ENCODE data around the gene ZBTB3.

DNA sequence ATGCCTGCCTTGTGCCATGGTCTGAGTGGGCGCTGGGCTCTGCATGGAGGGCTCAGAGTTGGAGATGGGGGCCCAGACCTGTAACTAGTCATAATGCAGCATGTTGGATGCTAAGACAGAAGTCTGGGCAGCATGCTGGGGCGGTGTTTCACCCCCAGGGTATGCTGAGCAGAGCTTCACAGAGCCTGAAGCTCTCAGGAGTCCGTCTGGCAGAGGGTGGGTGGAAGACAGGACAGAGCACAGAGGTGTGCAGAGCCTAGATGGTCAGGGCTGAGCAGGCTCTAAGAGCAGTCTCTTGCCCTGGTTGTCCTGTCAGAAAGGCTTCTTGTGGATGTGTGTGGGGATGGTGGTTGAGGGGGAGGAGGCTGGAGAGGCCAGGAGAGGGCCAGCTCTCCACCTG is 24.5 kb upstream of the ZBTB3 start:
- TF ChIP-seq POLR2AphosphoS5 (IDR thresholded peaks at IDR 0.05) (no peak), POLR2A (IDR thresholded peaks at IDR 0.05) (no peak), EP300 (IDR thresholded peaks at IDR 0.05; ENCODE audit: low read depth) (no peak)
